Esophagus squamous epithelium (tissue), 4 donors: ENCODE results near the gene STRADB.

Experiments
- CTCF ChIP-seq, 6 experiments: fragments of 450-650 bp in 4 of 6; fragments of 200-600 bp in 2 of 6; sonication (generic) in 2 of 6; IDR thresholded peaks; one replicate each; pipeline ENCODE4 v1.5.1; 2016 to 2019; ENCODE audit warnings: antibody characterized with exemption in 6 of 6, mild to moderate bottlenecking in 4 of 6, moderate library complexity in 4 of 6
- POLR2A ChIP-seq, 4 donors: fragments of 450-650 bp; IDR thresholded peaks; one replicate each; pipeline ENCODE4 v1.6.1; 2017; ENCODE audit warnings: antibody characterized with exemption in 4 of 4, mild to moderate bottlenecking in 4 of 4, moderate library complexity in 3 of 4

GRCh38 chr2:201447086-201447485 is 4.5 kb upstream of the STRADB start:
- TF ChIP-seq CTCF (IDR thresholded peaks at IDR 0.05), result no peak
- TF ChIP-seq POLR2A (IDR thresholded peaks at IDR 0.05), result no peak
